Measurements from ENCODE around the gene PLD5.
"Not testable (repeated sequence)": the region's sequence is repeated elsewhere in the genome, so short reads cannot be mapped to it uniquely, and the experiment has no call there.

Gene PLD5

GRCh38 chr1:242139442-242139841 is 385.1 kb downstream of the PLD5 start:
- no peak for DNase-seq

- DNase-seq = no peak
These were observed 390.7 kb downstream of the PLD5 start for GRCh38 chr1:242133796-242134195.

- DNase-seq = no peak
These were observed 391.1 kb downstream of the PLD5 start for GRCh38 chr1:242133351-242133750.

- no peak for DNase-seq
These were observed 392.2 kb downstream of the PLD5 start for GRCh38 chr1:242132121-242132817.

GRCh38 chr1:242128951-242129502 is 395.5 kb downstream of the PLD5 start:
- no peak for DNase-seq

- DNase-seq = no peak
These were observed 404.1 kb downstream of the PLD5 start for GRCh38 chr1:242120432-242120831.

GRCh38 chr1:242100921-242101320 is 423.6 kb downstream of the PLD5 start:
- DNase-seq = no peak

GRCh38 chr1:242097283-242097682 is 427.2 kb downstream of the PLD5 start:
- not testable (repeated sequence) for DNase-seq

- DNase-seq = no peak
These were observed 431.4 kb downstream of the PLD5 start for GRCh38 chr1:242093116-242093515.

GRCh38 chr1:242089911-242090310 is 434.6 kb downstream of the PLD5 start:
- no peak for DNase-seq

GRCh38 chr1:242088875-242089274 is 435.6 kb downstream of the PLD5 start:
- DNase-seq = no peak

GRCh38 chr1:242086706-242087105 is 437.8 kb downstream of the PLD5 start:
- no peak for DNase-seq

GRCh38 chr1:242086093-242086492 is 438.4 kb downstream of the PLD5 start:
- no peak for DNase-seq

GRCh38 chr1:242083742-242084141 is 440.8 kb downstream of the PLD5 start:
- no peak for DNase-seq

- no peak for DNase-seq
These were observed 443.1 kb downstream of the PLD5 start for GRCh38 chr1:242081446-242081845.

GRCh38 chr1:242065813-242066212 is 458.7 kb downstream of the PLD5 start:
- no peak for DNase-seq

GRCh38 chr1:242062271-242062670 is 462.2 kb downstream of the PLD5 start:
- DNase-seq = no peak

- DNase-seq = no peak
These were observed 464.5 kb downstream of the PLD5 start for GRCh38 chr1:242059976-242060375.

- DNase-seq = not testable (repeated sequence)
These were observed 465.9 kb downstream of the PLD5 start for GRCh38 chr1:242058582-242058981.

- DNase-seq = not testable (repeated sequence)
These were observed 466.3 kb downstream of the PLD5 start for GRCh38 chr1:242058181-242058580.

GRCh38 chr1:242057745-242058115 is 466.8 kb downstream of the PLD5 start:
- no peak for DNase-seq

- DNase-seq = no peak
These were observed 467.3 kb downstream of the PLD5 start for GRCh38 chr1:242056988-242057744.

GRCh38 chr1:242055749-242056320 is 468.7 kb downstream of the PLD5 start:
- no peak for DNase-seq

- no peak for DNase-seq
These were observed 481.3 kb downstream of the PLD5 start for GRCh38 chr1:242043165-242043564.

All from NCI-H2029 treated with DMSO at 0.1 percent for 48 hours (cell line).